Epidermal melanocyte (primary cell): ENCODE measurements around the gene GP1BA.

Experiments used
- DNase-seq: peaks from one replicate; pipeline ENCODE4 v3.0.0; 2011; ENCODE audit warnings: low spot score; ENCODE audit not compliant: insufficient read length

Gene GP1BA

DNA sequence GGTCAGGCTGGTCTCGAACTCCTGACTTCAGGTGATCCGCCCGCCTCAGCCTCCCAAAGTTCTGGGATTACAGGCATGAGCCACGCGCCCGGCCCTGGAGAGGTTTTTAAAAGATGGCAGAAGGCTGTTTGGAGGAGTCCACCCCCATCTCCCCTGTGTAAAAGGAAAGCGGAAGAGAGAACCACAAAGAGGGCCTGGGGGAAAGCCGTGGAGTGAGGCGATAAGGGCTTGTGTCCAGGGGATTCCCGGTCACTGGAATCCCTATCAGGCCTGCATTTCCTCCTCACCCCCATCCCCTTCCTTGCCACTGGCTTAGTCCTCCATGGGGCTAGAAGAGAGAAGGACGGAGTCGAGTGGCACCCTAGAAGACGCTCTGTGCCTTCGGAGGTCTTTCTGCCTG lies at the start of gene GP1BA:
TSS of gene GP1BA (plus strand) at position 315 of the 400 bp plus-strand sequence. CDS start 328 bp downstream, outside the sequence.
- DNase-seq = no peak

DNA sequence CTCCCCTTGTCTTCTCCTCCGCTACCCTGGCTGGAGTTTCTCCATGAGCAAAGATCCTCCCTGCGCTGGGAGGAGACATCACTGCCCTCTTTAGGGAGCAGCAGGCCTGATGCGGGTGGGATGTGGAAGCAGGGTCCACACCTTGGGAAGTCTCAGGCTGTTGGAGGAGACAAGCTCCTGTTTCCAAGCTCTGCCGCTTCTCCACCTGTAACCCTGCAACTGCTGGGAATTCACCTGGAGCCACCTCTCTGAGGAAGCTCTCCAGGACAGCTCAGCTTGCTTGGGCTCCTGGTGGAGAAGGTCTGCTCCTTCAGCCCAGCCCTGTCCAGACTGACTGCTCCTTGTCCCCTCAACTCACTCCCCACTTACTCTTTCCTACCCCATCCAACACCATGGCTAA lies 47.6 kb upstream of the GP1BA start:
- no peak for DNase-seq

DNA sequence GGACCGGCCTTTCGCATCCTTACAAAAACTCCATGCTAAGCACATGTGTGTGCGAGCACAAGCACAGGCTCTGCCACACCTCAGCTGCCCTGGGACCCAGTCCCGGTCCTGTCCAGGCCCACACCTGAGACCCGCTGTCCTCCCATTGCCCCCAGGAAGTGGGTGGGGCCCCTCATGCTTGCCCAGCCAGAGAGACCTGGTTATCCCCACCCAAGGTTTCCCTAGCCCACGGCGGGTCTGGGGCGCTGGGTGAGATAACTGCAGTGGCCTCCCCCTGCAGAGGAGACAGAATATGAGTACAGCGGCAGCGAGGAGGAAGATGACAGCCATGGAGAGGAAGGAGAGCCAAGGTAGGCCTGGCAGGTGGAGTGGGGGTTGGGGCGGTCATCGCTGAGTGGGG lies 45.2 kb upstream of the GP1BA start:
- DNase-seq = no peak

DNA sequence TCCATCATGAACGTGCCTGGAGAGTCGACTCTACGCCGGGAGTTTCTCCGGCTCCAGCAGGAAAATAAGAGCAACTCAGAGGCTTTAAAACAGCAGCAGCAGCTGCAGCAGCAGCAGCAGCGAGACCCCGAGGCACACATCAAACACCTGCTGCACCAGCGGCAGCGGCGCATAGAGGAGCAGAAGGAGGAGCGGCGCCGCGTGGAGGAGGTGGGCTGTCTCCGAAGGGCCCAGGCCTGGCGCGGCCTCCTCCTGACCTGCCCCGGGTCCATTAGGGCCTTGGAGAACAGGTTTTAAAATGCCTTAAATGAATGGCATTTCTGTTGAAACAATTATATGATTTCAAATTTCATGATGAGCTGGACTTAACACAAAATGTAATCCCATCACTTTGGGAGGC lies 44.5 kb upstream of the GP1BA start:
- no peak for DNase-seq

DNA sequence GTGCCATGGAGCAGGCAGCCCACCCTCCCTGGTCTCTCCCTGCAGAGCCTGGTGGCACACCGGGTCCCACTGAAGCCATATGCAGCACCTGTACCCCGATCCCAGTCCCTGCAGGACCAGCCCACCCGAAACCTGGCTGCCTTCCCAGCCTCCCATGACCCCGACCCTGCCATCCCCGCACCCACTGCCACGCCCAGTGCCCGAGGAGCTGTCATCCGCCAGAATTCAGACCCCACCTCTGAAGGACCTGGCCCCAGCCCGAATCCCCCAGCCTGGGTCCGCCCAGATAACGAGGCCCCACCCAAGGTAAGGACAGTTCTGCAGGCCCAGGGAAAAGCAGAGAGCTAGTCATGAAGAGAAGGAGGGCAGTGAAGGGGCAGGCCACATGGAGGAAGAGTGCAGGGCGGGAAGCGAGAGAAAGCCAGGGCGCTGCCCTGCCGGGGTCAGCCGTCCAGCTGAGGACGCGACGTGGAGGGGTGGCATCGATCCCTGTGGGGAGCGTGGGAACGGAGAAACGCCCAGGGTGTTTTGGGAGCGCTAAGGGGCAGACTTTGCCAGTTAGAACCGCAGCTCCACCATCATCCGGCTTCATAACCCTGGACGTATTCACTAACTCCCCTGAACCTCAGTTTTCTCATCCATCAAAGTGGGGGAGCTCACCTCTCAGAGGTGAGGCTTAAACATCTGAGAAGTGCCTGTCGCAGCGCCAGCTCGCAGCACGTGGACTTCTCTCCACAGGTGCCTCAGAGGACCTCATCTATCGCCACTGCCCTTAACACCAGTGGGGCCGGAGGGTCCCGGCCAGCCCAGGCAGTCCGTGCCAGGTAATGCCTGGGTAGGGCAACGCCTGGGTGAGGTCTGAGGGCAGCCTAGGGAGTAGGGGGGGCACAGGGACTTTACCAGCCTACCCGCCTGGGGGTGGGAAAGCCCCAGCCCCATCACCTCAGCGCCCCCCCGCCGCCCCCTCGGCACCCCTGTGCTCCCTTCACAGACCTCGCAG lies 40.4 kb upstream of the GP1BA start:
- DNase-seq = peak; percentile 1

DNA sequence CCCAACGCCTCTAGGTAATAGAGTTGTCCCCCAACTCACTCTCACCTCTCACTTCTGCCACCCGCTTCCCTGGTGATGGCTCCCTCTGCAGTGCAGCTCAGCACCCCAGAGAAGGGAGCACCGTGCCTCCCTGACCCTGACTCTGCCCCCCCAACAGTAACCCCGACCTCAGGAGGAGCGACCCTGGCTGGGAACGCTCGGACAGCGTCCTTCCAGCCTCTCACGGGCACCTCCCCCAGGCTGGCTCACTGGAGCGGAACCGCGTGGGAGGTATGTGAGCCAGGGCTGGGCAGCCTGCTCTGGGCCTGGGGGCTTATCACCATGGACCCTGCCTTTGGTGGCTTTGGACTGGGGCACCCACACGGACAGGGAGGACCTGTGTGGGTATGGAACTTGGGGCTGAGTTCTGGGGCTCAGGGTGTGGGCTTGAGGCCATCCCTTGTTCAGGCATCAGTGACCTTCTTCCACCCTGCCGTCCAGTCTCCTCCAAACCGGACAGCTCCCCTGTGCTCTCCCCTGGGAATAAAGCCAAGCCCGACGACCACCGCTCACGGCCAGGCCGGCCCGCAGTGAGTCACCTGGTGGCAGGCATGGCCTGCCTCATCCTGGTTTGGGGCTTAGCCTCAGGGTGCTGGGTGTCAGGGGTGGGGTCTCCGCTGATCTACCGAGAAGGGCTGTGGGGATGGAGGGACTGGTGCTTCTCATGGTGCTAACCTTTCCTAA lies 39.4 kb upstream of the GP1BA start:
- no peak for DNase-seq

DNA sequence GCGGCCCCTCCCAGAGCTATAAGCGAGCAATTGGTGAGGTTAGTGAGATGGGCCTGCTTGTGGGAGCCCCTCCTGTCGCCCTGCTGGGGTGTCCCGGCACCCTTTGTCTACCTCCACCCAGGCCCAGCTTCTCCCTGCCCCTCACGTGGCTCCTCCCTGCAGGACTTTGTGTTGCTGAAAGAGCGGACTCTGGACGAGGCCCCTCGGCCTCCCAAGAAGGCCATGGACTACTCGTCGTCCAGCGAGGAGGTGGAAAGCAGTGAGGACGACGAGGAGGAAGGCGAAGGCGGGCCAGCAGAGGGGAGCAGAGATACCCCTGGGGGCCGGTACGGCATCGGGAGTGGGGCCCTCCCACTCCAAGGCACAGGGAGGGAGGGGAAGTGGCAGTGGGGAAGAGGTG lies 38.8 kb upstream of the GP1BA start:
- DNase-seq = peak; percentile 4

DNA sequence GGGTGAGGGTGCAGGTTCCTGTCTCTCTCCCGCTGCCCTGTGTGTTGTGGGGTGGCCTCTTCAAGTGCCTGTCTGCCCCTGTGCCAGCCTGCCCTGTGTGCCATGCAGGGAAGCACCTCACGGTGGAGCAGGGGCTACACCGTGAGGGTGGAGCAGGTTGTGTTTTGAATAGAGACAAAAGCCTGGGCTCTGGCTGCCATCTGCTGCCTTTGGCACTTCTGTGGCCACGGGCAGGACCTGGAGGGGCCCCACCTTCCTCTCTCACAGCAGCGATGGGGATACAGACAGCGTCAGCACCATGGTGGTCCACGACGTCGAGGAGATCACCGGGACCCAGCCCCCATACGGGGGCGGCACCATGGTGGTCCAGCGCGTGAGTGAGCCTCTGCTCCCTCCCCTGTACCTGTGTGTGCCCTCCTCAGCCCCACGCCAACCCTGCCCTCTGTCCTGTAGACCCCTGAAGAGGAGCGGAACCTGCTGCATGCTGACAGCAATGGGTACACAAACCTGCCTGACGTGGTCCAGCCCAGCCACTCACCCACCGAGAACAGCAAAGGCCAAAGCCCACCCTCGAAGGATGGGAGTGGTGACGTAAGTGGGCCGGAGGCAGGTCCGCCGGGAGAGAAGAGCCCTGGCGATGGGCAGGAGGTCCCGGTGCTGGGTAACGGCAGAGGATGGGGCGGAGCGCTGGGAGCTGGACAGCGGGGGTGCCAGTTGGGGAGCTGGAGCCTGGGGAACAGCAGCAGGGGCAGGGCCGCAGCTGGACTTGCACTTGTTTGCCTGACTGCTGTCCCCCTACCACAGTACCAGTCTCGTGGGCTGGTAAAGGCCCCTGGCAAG lies 38.1 kb upstream of the GP1BA start:
- DNase-seq = peak; percentile 2

DNA sequence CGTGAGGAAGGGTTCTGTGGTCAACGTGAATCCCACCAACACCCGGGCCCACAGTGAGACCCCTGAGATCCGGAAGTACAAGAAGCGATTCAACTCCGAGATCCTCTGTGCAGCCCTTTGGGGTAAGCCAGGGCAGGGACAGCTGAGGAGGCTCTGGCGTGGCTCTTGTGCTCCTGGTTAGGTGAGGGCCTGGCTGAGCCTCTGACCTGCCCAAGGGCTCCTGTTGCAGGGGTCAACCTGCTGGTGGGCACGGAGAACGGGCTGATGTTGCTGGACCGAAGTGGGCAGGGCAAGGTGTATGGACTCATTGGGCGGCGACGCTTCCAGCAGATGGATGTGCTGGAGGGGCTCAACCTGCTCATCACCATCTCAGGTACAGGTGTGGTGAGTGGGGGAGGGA lies 37.0 kb upstream of the GP1BA start:
- no peak for DNase-seq

DNA sequence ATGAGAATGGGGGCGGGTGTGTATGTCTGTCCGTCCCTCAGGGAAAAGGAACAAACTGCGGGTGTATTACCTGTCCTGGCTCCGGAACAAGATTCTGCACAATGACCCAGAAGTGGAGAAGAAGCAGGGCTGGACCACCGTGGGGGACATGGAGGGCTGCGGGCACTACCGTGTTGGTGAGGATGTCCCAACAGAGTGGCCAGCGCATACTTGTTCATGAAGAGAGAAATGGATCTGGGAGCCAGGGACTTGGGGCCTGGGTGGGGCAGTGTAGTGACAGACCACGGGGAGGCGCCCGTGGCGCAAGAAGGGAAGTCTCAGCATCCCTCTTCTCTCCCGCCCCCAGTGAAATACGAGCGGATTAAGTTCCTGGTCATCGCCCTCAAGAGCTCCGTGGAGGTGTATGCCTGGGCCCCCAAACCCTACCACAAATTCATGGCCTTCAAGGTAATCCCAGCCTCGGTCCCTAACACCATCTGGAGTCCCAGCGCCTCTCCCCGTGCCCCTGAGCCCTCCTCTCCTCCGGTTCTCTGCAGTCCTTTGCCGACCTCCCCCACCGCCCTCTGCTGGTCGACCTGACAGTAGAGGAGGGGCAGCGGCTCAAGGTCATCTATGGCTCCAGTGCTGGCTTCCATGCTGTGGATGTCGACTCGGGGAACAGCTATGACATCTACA lies 36.3 kb upstream of the GP1BA start:
- DNase-seq = peak; percentile 4

DNA sequence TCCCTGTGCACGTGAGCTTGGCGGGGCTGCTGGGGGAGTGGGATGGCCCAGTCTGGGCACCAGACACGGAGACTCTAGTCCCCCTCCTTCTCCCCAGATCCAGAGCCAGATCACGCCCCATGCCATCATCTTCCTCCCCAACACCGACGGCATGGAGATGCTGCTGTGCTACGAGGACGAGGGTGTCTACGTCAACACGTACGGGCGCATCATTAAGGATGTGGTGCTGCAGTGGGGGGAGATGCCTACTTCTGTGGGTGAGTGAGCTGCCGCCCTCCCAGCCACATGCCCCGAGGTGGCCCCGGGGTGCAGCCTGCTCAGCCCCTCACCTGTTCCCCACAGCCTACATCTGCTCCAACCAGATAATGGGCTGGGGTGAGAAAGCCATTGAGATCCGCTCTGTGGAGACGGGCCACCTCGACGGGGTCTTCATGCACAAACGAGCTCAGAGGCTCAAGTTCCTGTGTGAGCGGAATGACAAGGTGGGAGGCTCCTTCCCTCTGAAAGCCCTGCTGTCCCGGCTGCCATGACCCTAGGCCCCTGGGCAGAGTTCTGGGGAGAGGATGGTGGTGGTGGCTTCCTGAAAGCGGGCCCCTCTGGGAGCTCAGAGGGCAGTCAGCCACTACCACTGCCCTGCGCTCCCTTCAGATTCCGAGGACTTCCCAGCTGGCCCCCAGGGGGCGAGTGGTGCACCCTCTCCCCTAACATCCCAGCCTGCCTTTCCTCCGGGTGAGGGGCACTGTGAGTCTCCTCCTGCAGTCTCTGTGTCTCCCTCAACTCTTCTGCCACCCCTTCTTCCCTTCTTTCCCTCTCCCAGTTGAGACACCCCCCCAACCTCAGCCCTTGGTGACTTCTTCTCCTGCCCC lies 35.5 kb upstream of the GP1BA start:
- peak; percentile 4 for DNase-seq

DNA sequence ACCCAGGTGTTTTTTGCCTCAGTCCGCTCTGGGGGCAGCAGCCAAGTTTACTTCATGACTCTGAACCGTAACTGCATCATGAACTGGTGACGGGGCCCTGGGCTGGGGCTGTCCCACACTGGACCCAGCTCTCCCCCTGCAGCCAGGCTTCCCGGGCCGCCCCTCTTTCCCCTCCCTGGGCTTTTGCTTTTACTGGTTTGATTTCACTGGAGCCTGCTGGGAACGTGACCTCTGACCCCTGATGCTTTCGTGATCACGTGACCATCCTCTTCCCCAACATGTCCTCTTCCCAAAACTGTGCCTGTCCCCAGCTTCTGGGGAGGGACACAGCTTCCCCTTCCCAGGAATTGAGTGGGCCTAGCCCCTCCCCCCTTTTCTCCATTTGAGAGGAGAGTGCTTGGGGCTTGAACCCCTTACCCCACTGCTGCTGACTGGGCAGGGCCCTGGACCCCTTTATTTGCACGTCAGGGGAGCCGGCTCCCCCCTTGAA lies 34.8 kb upstream of the GP1BA start:
- peak; percentile 5 for DNase-seq

DNA sequence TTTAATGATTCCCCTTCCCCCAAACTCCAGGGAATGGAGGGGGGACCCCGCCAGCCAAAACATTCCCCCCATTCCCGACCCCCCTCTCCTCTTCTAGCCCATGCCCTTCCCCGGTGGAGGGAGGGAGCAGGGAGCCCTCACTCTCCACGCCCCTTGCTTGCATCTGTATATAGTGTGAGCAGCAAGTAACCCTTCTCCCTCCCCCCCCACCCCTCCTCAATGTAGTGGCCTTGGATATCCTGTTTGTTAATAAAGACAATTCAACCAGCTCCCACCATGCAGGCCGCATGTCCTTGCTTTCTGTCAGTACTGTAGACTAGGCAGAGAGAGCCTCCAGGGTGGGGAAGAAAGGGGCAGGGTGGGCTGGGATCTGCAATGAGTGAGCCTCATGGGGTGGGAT lies 34.3 kb upstream of the GP1BA start:
- DNase-seq = no peak

DNA sequence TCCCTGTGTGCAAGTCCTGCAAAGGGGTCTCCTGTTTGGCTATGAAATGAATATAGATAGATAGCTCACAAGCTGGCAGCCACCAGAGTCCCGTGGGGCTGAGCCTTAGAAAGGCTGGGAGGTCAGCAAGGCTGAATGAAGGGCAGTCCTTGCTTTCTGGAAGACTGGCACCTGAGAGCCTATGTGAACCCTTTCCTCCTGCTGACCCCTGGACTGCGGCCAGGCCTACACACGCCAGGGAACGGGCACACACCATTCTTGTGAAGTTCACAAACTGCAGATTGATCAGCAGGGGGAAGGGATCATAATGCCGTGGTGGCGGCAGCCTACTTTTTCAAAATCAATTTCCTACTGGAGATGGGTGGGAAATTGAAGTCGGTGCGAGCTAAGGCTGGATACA lies 33.7 kb upstream of the GP1BA start:
- peak; percentile 10 for DNase-seq

DNA sequence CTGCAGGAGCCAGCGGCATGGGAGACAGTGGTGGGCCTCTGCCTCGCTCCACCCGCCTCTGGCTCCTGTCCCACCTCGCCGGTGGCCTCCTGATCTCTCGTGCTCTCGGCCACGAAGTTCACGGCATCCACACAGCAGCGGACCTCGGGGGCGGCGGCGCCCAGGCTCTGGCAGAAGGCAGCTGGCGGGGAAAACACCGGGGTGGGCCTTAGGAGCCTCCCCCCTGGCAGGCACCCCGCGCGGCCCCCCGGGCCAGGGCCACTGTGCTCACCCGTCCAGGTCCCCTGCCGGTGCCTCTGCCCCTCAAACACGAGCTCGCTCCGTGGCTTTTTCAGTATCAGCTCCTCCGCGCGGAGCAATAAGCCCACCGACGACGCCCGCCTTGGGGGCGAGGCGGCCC lies 33.1 kb upstream of the GP1BA start:
- DNase-seq = no peak

DNA sequence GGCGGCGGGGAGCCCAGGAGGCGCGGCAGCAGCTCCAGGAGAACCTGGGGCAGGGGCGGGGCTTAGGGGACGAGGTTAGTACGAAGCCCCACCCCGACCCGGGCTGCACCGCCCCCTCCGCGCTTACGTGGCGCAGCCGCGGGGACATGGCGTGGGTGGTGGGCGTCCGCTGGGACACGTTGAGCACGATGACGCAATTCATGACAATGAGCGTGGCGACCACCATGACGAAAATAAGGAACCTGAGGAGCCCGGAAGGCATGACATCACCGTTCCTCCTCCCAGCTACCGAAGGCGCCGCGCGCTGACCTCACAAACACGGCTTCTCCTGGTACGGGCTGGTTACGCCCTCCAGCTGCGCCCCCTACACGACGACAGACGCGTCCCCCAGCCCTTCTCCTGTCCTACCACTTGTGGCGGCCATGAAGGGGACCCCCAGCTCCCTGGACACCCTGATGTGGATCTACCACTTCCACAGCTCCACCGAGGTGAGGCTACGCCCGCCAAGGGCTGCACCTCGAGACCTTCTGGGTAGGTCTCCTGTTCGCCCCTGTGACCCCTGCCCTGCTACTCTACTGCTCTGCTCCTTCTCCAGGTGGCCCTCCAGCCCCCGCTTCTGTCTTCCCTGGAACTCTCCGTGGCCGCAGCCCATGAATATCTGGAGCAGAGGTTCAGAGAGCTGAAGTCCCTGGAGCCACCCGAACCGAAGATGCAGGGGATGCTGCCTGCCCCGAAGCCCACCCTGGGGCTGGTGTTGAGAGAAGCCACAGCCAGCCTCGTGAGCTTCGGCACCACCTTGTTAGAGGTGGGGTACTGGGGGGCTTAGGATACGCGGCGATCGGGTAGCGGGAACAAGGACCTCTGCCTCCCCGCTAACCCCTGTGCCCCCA lies 32.5 kb upstream of the GP1BA start, which contains the start of gene C17orf107:
TSS of gene C17orf107 (plus strand) at position 196 of the 890 bp plus-strand sequence. CDS start at position 423, 227 bp downstream.
- peak; percentile 29 for DNase-seq

DNA sequence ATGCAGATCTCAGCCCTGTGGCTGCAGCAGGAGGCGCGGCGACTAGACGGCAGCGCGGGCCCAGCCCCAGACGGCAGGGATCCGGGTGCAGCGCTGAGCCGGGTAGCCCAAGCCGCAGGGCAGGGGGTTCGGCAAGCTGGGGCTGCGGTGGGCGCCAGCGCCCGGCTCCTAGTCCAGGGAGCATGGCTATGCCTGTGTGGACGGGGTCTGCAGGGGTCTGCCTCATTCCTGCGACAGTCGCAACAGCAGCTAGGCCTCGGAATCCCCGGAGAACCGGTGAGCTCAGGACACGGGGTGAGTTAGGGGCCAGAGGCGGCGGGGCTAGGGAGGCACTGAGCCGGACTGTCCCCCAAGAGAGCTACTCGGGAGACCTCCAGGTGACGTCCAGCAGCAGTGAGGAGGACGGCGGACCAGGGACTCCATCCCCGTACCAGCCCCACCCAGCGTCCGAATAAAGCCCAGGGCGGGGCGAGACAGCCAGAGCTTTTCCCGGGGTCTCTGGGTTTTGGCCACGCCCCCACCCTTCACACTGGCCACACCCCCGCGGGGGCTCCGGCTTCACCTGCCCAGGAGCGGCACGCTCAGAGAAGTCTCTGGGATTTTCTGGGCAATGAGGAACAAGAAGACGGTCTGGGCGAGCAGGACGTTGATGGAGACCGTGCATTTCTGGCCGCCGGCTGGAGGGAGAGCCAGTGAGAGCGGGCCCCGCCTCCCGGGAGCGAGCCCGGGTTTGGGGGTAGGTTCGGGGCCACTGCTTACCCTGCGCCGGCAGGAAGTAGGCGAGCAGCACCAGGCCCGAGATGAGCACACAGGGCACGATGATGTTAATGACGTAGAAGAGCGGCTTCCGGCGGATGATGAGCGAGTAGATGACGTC lies 31.6 kb upstream of the GP1BA start:
- DNase-seq = peak; percentile 7
